ENCODE data around the gene MARK2.

The MARK2 gene

DNA sequence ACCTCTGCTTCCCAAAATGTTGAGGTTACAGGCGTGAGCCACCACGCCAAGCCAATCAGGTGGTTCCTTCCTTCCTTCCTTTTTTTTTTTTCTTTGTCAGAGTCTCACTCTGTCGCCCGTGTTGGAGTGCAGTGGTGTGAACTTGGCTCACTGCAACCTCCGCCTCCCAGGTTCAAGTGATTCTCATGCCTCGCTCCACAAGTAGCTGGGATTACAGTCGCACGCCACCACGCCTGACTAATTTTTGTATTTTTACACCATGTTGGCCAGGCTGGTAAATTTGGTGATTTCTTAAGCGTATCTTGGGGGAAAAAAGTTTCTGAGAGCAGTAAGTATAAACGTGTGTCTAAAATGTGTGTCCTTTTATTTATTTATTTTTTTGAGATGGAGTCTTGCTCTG, 43.8 kb upstream of the MARK2 start:
- Histone ChIP-seq H4K20me1 (ENCODE audit: control insufficient read depth, insufficient read depth, low read depth, low read length) (no peaks in the 10 kb centered on the region), H3K79me2 (ENCODE audit: control insufficient read depth, low read length) (no peaks in the 10 kb centered on the region), H3K27ac (ENCODE audit: low read depth, low read length) (no peak overlapping the region), H3K4me3 (ENCODE audit: low read length) (no peak overlapping the region), H3K4me2 (ENCODE audit: low read length) (no peak overlapping the region), H3K9me3 (ENCODE audit: control insufficient read depth, insufficient read depth, low read length) (peaks cover 5% of the 10 kb centered on the region; the same call in 1 of the 2 replicates), H3F3A (ENCODE audit: control insufficient read depth, insufficient read depth) (no peaks in the 10 kb centered on the region), H3K4me1 (ENCODE audit: control insufficient read depth, low read length) (0 out of 2 replicates have a peak, but pooled peaks cover 3% of the 10 kb centered on the region), H3K9me2 (replicated peaks; ENCODE audit: control insufficient read depth, low read length) (no peaks in the 10 kb centered on the region), H3K36me3 (ENCODE audit: control insufficient read depth, low read length) (no peaks in the 10 kb centered on the region), H3K27me3 (ENCODE audit: control insufficient read depth, low read length) (no peaks in the 10 kb centered on the region)
- TF ChIP-seq EZH2phosphoT487 (IDR thresholded peaks at IDR 0.05; ENCODE audit: borderline replicate concordance, low read length): no peak
- TF ChIP-seq, protein P1, sequence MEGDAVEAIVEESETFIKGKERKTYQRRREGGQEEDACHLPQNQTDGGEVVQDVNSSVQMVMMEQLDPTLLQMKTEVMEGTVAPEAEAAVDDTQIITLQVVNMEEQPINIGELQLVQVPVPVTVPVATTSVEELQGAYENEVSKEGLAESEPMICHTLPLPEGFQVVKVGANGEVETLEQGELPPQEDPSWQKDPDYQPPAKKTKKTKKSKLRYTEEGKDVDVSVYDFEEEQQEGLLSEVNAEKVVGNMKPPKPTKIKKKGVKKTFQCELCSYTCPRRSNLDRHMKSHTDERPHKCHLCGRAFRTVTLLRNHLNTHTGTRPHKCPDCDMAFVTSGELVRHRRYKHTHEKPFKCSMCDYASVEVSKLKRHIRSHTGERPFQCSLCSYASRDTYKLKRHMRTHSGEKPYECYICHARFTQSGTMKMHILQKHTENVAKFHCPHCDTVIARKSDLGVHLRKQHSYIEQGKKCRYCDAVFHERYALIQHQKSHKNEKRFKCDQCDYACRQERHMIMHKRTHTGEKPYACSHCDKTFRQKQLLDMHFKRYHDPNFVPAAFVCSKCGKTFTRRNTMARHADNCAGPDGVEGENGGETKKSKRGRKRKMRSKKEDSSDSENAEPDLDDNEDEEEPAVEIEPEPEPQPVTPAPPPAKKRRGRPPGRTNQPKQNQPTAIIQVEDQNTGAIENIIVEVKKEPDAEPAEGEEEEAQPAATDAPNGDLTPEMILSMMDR (IDR thresholded peaks at IDR 0.05; ENCODE audit: low read depth, low read length, poor library complexity, severe bottlenecking): no peak

DNA sequence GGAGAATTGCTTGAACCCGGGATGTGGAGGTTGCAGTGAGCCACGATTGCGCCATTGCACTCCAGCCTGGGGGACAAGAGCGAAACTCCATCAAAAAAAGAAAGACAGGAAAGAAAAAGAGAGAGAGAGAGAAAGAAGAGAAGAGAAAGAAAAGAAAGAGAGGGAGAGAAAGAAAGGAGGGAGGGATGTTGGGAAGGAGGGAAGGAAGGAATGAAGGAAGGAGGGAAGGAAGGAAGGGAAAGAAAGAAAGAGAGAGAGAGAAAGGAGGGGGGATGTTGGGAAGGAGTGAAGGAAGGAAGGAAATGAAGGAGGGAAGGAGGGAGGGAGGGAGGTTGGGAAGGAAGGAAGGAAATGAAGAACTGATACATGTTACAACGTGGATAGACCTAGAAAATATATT, 38.0 kb upstream of the MARK2 start:
- Histone ChIP-seq H3K4me2 (ENCODE audit: low read length) (no peak overlapping the region), H3F3A (ENCODE audit: control insufficient read depth, insufficient read depth) (no peaks in the 10 kb centered on the region), H3K36me3 (ENCODE audit: control insufficient read depth, low read length) (no peaks in the 10 kb centered on the region), H3K9me3 (ENCODE audit: control insufficient read depth, insufficient read depth, low read length) (no peaks in the 10 kb centered on the region), H3K27me3 (ENCODE audit: control insufficient read depth, low read length) (no peaks in the 10 kb centered on the region), H4K20me1 (ENCODE audit: control insufficient read depth, insufficient read depth, low read depth, low read length) (no peaks in the 10 kb centered on the region), H3K79me2 (ENCODE audit: control insufficient read depth, low read length) (no peaks in the 10 kb centered on the region), H3K27ac (ENCODE audit: low read depth, low read length) (no peak overlapping the region), H3K9me2 (replicated peaks; ENCODE audit: control insufficient read depth, low read length) (no peaks in the 10 kb centered on the region), H3K4me3 (ENCODE audit: low read length) (no peak overlapping the region), H3K4me1 (ENCODE audit: control insufficient read depth, low read length) (peaks cover 7% of the 10 kb centered on the region; the same call in 1 of the 2 replicates)
- no peak for TF ChIP-seq EZH2phosphoT487 (IDR thresholded peaks at IDR 0.05; ENCODE audit: borderline replicate concordance, low read length)
- TF ChIP-seq, protein P1 (IDR thresholded peaks at IDR 0.05; ENCODE audit: low read depth, low read length, poor library complexity, severe bottlenecking): no peak

DNA sequence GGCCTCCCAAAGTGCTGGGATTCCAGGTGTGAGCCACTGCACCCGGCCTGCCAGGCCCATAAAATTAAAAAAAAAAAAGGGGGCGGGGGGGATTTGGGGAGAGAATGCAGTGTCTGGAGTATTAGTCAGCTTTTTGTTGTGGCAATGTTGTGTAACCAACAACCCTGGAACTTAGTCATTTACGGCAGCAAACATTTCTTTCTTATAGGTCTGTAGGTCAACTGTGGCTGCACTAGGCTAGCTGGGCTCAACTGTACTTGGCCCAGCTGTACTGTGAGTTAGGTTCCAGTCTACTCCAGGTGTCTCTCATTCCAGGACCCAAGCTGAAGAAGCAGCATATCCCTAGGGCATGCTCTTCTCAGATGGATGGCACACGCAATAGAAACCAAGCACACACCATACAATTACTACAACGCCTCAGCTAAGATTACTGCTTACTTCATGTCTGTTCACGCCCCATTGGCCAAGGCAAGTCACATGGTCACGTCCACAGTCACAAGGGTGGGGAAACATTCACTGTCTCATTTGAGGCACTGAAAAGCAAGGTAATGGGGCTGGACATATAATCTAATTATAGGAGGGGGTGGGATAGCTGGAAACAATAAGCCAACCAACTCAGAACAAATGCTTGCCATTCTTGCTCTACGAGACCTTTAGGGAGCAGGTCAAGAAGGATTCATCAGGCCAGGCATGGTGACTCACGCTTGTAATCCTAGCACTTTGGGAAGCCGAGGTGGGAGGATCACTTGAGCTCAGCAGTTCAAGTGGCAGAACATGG, 36.1 kb upstream of the MARK2 start:
- Histone ChIP-seq H3K4me3 (ENCODE audit: low read length) (no peak overlapping the region), H3F3A (ENCODE audit: control insufficient read depth, insufficient read depth) (no peaks in the 10 kb centered on the region), H3K4me2 (ENCODE audit: low read length) (no peak overlapping the region), H3K27me3 (ENCODE audit: control insufficient read depth, low read length) (no peaks in the 10 kb centered on the region), H3K36me3 (ENCODE audit: control insufficient read depth, low read length) (no peaks in the 10 kb centered on the region), H3K9me2 (replicated peaks; ENCODE audit: control insufficient read depth, low read length) (no peaks in the 10 kb centered on the region), H4K20me1 (ENCODE audit: control insufficient read depth, insufficient read depth, low read depth, low read length) (no peaks in the 10 kb centered on the region), H3K9me3 (ENCODE audit: control insufficient read depth, insufficient read depth, low read length) (no peaks in the 10 kb centered on the region), H3K27ac (ENCODE audit: low read depth, low read length) (no peak overlapping the region), H3K79me2 (ENCODE audit: control insufficient read depth, low read length) (no peaks in the 10 kb centered on the region), H3K4me1 (ENCODE audit: control insufficient read depth, low read length) (peaks cover 7% of the 10 kb centered on the region; the same call in 1 of the 2 replicates)
- no peak for TF ChIP-seq EZH2phosphoT487 (IDR thresholded peaks at IDR 0.05; ENCODE audit: borderline replicate concordance, low read length)

DNA sequence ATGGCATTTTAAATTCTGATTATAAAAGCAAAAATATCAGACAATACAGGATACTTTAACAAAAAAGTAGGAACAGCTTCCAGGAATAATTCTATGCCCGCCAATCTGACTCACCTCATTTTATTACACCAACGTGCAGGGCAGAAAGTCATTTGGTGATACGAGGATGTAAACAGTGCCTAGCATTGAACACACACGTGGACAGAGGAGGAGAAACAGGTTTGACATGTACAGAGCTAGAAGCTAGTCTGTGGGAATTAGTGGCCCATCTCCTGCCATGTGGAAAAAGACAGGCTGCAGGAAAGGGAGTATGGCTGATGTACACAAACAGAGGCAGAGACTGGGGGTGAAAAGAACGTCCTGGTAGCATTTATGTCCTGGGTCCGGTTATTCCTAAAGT, 34.7 kb upstream of the MARK2 start:
- no peak overlapping the region for H3K4me2 ChIP-seq (ENCODE audit: low read length)
- no peak overlapping the region for H3K27ac ChIP-seq (ENCODE audit: low read depth, low read length)

More for the DNA sequence above, 34.7 kb upstream of the MARK2 start:
- no peaks in the 10 kb centered on the region for H4K20me1 ChIP-seq (ENCODE audit: control insufficient read depth, insufficient read depth, low read depth, low read length)
- H3K4me1 ChIP-seq (ENCODE audit: control insufficient read depth, low read length): peaks cover 7% of the 10 kb centered on the region; the same call in 1 of the 2 replicates
- H3K79me2 ChIP-seq (ENCODE audit: control insufficient read depth, low read length): no peaks in the 10 kb centered on the region
- no peak overlapping the region for H3K4me3 ChIP-seq (ENCODE audit: low read length)
- no peaks in the 10 kb centered on the region for H3K9me3 ChIP-seq (ENCODE audit: control insufficient read depth, insufficient read depth, low read length)
- H3K9me2 ChIP-seq (replicated peaks; ENCODE audit: control insufficient read depth, low read length): no peaks in the 10 kb centered on the region
- H3K36me3 ChIP-seq (ENCODE audit: control insufficient read depth, low read length): no peaks in the 10 kb centered on the region
- TF ChIP-seq, protein P1 (IDR thresholded peaks at IDR 0.05; ENCODE audit: low read depth, low read length, poor library complexity, severe bottlenecking): no peak
- TF ChIP-seq EZH2phosphoT487 (IDR thresholded peaks at IDR 0.05; ENCODE audit: borderline replicate concordance, low read length): no peak
- H3K27me3 ChIP-seq (ENCODE audit: control insufficient read depth, low read length): no peaks in the 10 kb centered on the region
- H3F3A ChIP-seq (ENCODE audit: control insufficient read depth, insufficient read depth): no peaks in the 10 kb centered on the region

Data from DOHH2 (cell line).